Activated T-cell treated with anti-CD3 and anti-CD28 coated beads, Interleukin-2, amount 50 U/mL, for 24 hours (primary cell): ENCODE data around the gene CRHR1.

Experiments used
- DNase-seq: peaks from one replicate; pipeline ENCODE4 v3.0.0-alpha.2; 2020
- H3K27ac Mint-ChIP-seq: 2 replicates; pipeline ENCODE4 v1.8.0; 2020; ENCODE audit warnings: mild to moderate bottlenecking, mixed read lengths
- H3K27me3 Mint-ChIP-seq: 2 replicates; pipeline ENCODE4 v1.8.0; 2020; ENCODE audit warnings: mixed read lengths
- H3K36me3 Mint-ChIP-seq: 2 replicates; pipeline ENCODE4 v1.8.0; 2020; ENCODE audit warnings: low read depth, mixed read lengths
- H3K4me1 Mint-ChIP-seq: 2 replicates; pipeline ENCODE4 v1.8.0; 2020; ENCODE audit warnings: low read depth, mixed read lengths
- H3K4me3 Mint-ChIP-seq: 2 replicates; pipeline ENCODE4 v1.8.0; 2020; ENCODE audit warnings: mild to moderate bottlenecking, moderate library complexity, mixed read lengths
- H3K9me3 Mint-ChIP-seq: 2 replicates; pipeline ENCODE4 v1.8.0; 2020; ENCODE audit warnings: mixed read lengths

The CRHR1 gene

GRCh38 chr17:45814622-45815606, 30.8 kb downstream of the CRHR1 start:
- Mint-ChIP-seq H3K36me3 (no peaks in the 10 kb centered on the region), H3K4me1 (no peaks in the 10 kb centered on the region), H3K4me3 (no peak overlapping the region), H3K27me3 (no peaks in the 10 kb centered on the region), H3K27ac (no peak overlapping the region), H3K9me3 (no peaks in the 10 kb centered on the region)
- DNase-seq = no peak

GRCh38 chr17:45815752-45816151, 31.6 kb downstream of the CRHR1 start:
- no peaks in the 10 kb centered on the region for H3K9me3 Mint-ChIP-seq
- H3K36me3 Mint-ChIP-seq = no peaks in the 10 kb centered on the region
- no peak overlapping the region for H3K4me3 Mint-ChIP-seq
- H3K27me3 Mint-ChIP-seq = no peaks in the 10 kb centered on the region
- no peak overlapping the region for H3K27ac Mint-ChIP-seq
- DNase-seq = no peak
- H3K4me1 Mint-ChIP-seq = no peaks in the 10 kb centered on the region

GRCh38 chr17:45818041-45818440, 33.9 kb downstream of the CRHR1 start:
- DNase-seq = no peak
- Mint-ChIP-seq H3K4me1 (peaks cover under 1% of the 10 kb centered on the region), H3K27ac (no peak overlapping the region), H3K36me3 (no peaks in the 10 kb centered on the region), H3K9me3 (no peaks in the 10 kb centered on the region), H3K27me3 (no peaks in the 10 kb centered on the region), H3K4me3 (no peak overlapping the region)

- H3K4me1 Mint-ChIP-seq = peaks cover 2% of the 10 kb centered on the region
These were observed 34.6 kb downstream of the CRHR1 start for GRCh38 chr17:45818699-45819098.

GRCh38 chr17:45819632-45820031, 35.5 kb downstream of the CRHR1 start:
- Mint-ChIP-seq H3K4me3 (no peak overlapping the region), H3K4me1 (peaks cover 3% of the 10 kb centered on the region), H3K9me3 (no peaks in the 10 kb centered on the region), H3K27ac (no peak overlapping the region), H3K27me3 (no peaks in the 10 kb centered on the region), H3K36me3 (no peaks in the 10 kb centered on the region)
- no peak for DNase-seq

More at GRCh38 chr17:45818699-45819098, 34.6 kb downstream of the CRHR1 start:
- Mint-ChIP-seq H3K4me3 (no peak overlapping the region), H3K36me3 (no peaks in the 10 kb centered on the region), H3K27ac (no peak overlapping the region), H3K9me3 (no peaks in the 10 kb centered on the region), H3K27me3 (no peaks in the 10 kb centered on the region)
- no peak for DNase-seq

- Mint-ChIP-seq H3K27me3 (no peaks in the 10 kb centered on the region), H3K9me3 (no peaks in the 10 kb centered on the region), H3K27ac (no peak overlapping the region), H3K4me3 (no peak overlapping the region), H3K4me1 (peaks cover 3% of the 10 kb centered on the region), H3K36me3 (no peaks in the 10 kb centered on the region)
- no peak for DNase-seq
These were observed 36.1 kb downstream of the CRHR1 start for GRCh38 chr17:45820052-45820780.

GRCh38 chr17:45821147-45821546, 37.0 kb downstream of the CRHR1 start:
- Mint-ChIP-seq H3K27ac (no peak overlapping the region), H3K36me3 (no peaks in the 10 kb centered on the region), H3K4me3 (no peak overlapping the region), H3K9me3 (no peaks in the 10 kb centered on the region), H3K27me3 (no peaks in the 10 kb centered on the region), H3K4me1 (peaks cover 3% of the 10 kb centered on the region)
- DNase-seq = no peak

- DNase-seq = no peak
- Mint-ChIP-seq H3K9me3 (no peaks in the 10 kb centered on the region), H3K4me1 (peaks cover 3% of the 10 kb centered on the region), H3K36me3 (no peaks in the 10 kb centered on the region), H3K4me3 (no peak overlapping the region), H3K27ac (no peak overlapping the region), H3K27me3 (no peaks in the 10 kb centered on the region)
These were observed 39.5 kb downstream of the CRHR1 start for GRCh38 chr17:45823598-45823997.

- H3K4me3 Mint-ChIP-seq = no peak overlapping the region
- H3K4me1 Mint-ChIP-seq = peaks cover 3% of the 10 kb centered on the region
- H3K36me3 Mint-ChIP-seq = no peaks in the 10 kb centered on the region
- DNase-seq = no peak
- no peaks in the 10 kb centered on the region for H3K9me3 Mint-ChIP-seq
- H3K27me3 Mint-ChIP-seq = no peaks in the 10 kb centered on the region
- H3K27ac Mint-ChIP-seq = no peak overlapping the region
These were observed 40.4 kb downstream of the CRHR1 start for GRCh38 chr17:45824475-45824874.

- Mint-ChIP-seq H3K36me3 (no peaks in the 10 kb centered on the region), H3K9me3 (no peaks in the 10 kb centered on the region), H3K4me3 (no peak overlapping the region), H3K27me3 (no peaks in the 10 kb centered on the region), H3K4me1 (peaks cover 3% of the 10 kb centered on the region), H3K27ac (no peak overlapping the region)
- DNase-seq = no peak
These were observed 40.9 kb downstream of the CRHR1 start for GRCh38 chr17:45824901-45825492.

GRCh38 chr17:45825792-45826191, 41.7 kb downstream of the CRHR1 start:
- no peak overlapping the region for H3K27ac Mint-ChIP-seq
- no peak overlapping the region for H3K4me3 Mint-ChIP-seq
- no peak for DNase-seq
- no peaks in the 10 kb centered on the region for H3K27me3 Mint-ChIP-seq
- H3K36me3 Mint-ChIP-seq = no peaks in the 10 kb centered on the region
- H3K9me3 Mint-ChIP-seq = no peaks in the 10 kb centered on the region
- H3K4me1 Mint-ChIP-seq = peaks cover 3% of the 10 kb centered on the region

- peaks cover 3% of the 10 kb centered on the region for H3K4me1 Mint-ChIP-seq
- no peak overlapping the region for H3K4me3 Mint-ChIP-seq
- H3K27ac Mint-ChIP-seq = no peak overlapping the region
- H3K9me3 Mint-ChIP-seq = no peaks in the 10 kb centered on the region
- no peaks in the 10 kb centered on the region for H3K36me3 Mint-ChIP-seq
- no peak for DNase-seq
- H3K27me3 Mint-ChIP-seq = no peaks in the 10 kb centered on the region
These were observed 42.9 kb downstream of the CRHR1 start for GRCh38 chr17:45826919-45827588.

GRCh38 chr17:45828171-45828570, 44.1 kb downstream of the CRHR1 start:
- Mint-ChIP-seq H3K4me3 (no peak overlapping the region), H3K27me3 (no peaks in the 10 kb centered on the region), H3K36me3 (no peaks in the 10 kb centered on the region), H3K4me1 (peaks cover 2% of the 10 kb centered on the region), H3K9me3 (no peaks in the 10 kb centered on the region), H3K27ac (no peak overlapping the region)
- DNase-seq = no peak

- no peak overlapping the region for H3K27ac Mint-ChIP-seq
- no peak overlapping the region for H3K4me3 Mint-ChIP-seq
- peaks cover 1% of the 10 kb centered on the region for H3K4me1 Mint-ChIP-seq
- no peaks in the 10 kb centered on the region for H3K9me3 Mint-ChIP-seq
- no peaks in the 10 kb centered on the region for H3K36me3 Mint-ChIP-seq
- no peak for DNase-seq
- H3K27me3 Mint-ChIP-seq = no peaks in the 10 kb centered on the region
These were observed 44.5 kb downstream of the CRHR1 start for GRCh38 chr17:45828582-45829133.
